RWPE1 (cell line): ENCODE data around the gene NRXN3.

Experiments used
- CTCF ChIA-PET: fragments of 350-600 bp; sonication (Branson Sonifier 250); formaldehyde crosslinking; extraction: SDS; loops from one replicate; lab custom pipeline; 2021; lab: Yijun Ruan, JAX
- POLR2A ChIA-PET: fragments of 400-600 bp; formaldehyde crosslinking; extraction: SDS; loops from one replicate; lab custom pipeline; 2020; ENCODE audit warnings: antibody characterized with exemption; ENCODE audit not compliant: low non-redundant PET; lab: Yijun Ruan, JAX
- DNase-seq: peaks from one replicate; pipeline ENCODE4 v3.0.0; 2012; ENCODE audit warnings: low spot score
- H3K27ac ChIP-seq: fragments of 450-650 bp; 2 replicates; pipeline ENCODE4 v1.5.1; 2017
- CTCF ChIP-seq: fragments of 450-650 bp; conservative IDR thresholded peaks from 2 replicates; pipeline ENCODE4 v1.5.1; 2017; ENCODE audit warnings: low read depth, mild to moderate bottlenecking

NRXN3 gene

GRCh38 chr14:78762331-78762730 lies 592.2 kb downstream of the NRXN3 start:
- H3K27ac ChIP-seq, result no peak overlapping the region
- POLR2A ChIA-PET, result no interaction called here
- DNase-seq, result no peak
- CTCF ChIA-PET, result no interaction called here
- no peak for TF ChIP-seq CTCF

GRCh38 chr14:78763746-78764145 lies 593.6 kb downstream of the NRXN3 start:
- POLR2A ChIA-PET, result no interaction called here
- no peak for TF ChIP-seq CTCF
- CTCF ChIA-PET, result no interaction called here
- H3K27ac ChIP-seq, result no peak overlapping the region
- DNase-seq, result no peak

- POLR2A ChIA-PET, result no interaction called here
- CTCF ChIA-PET, result no interaction called here
- no peak overlapping the region for H3K27ac ChIP-seq
- no peak for DNase-seq
- no peak for TF ChIP-seq CTCF
Measured at GRCh38 chr14:78764240-78764639, 594.1 kb downstream of the NRXN3 start.

GRCh38 chr14:78764645-78765044 lies 594.5 kb downstream of the NRXN3 start:
- CTCF ChIA-PET, result no interaction called here
- no peak for TF ChIP-seq CTCF
- H3K27ac ChIP-seq, result no peak overlapping the region
- POLR2A ChIA-PET, result no interaction called here
- DNase-seq, result no peak

- ChIA-PET CTCF (interaction anchor here (1.2 kb wide), 1 partner anchor 9 kb away, joined by 5 read pairs; no protein-coding TSS in a partner anchor), POLR2A (no interaction called here)
- TF ChIP-seq CTCF, result no peak
- DNase-seq, result no peak
- H3K27ac ChIP-seq, result no peak overlapping the region
Measured at GRCh38 chr14:78767436-78767835, 597.3 kb downstream of the NRXN3 start.

GRCh38 chr14:78782551-78782950 lies 612.4 kb downstream of the NRXN3 start:
- CTCF ChIA-PET, result no interaction called here
- DNase-seq, result no peak

More at GRCh38 chr14:78782551-78782950, 612.4 kb downstream of the NRXN3 start:
- POLR2A ChIA-PET, result no interaction called here
- no peak overlapping the region for H3K27ac ChIP-seq
- no peak for TF ChIP-seq CTCF
